NCI-H1092 treated with DMSO at 0.1 percent for 48 hours (cell line): ENCODE results near the gene ITSN1.
"Not testable (repeated sequence)": the region's sequence is repeated elsewhere in the genome, so short reads cannot be mapped to it uniquely, and the experiment has no call there.

ENCODE experiments used
- DNase-seq: peaks from one replicate; lab custom pipeline; 2025; lab: John Stamatoyannopoulos, UW

The ITSN1 gene

DNA sequence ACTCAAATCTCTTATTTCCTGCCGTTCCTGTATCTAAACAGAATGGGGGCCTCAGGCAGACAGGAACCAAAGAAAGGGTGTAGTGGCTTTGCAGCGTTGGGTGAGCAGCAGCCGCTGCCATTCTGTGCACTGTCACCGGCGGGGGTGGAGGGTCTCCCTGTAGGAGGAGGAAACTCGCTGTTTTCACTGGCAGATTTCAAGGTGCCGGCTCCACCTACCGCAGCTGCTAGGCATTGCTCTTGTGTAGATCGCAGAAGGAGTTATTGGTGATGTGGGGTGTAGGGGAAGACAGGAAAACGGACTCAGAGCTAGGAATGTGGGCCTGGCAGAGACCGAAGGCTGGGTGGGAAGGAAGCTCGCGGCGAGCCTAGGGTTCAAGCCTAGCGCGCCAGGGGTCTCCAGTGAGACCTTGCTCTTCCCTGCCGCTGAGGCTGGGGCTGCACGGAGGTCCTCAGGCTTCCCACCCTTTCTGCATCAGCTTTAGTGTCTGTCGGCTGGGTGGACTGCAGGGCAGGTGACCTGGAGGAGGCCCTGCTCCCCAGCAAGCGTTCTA is 252.5 kb downstream of the ITSN1 start:
- DNase-seq: peak; percentile 80

DNA sequence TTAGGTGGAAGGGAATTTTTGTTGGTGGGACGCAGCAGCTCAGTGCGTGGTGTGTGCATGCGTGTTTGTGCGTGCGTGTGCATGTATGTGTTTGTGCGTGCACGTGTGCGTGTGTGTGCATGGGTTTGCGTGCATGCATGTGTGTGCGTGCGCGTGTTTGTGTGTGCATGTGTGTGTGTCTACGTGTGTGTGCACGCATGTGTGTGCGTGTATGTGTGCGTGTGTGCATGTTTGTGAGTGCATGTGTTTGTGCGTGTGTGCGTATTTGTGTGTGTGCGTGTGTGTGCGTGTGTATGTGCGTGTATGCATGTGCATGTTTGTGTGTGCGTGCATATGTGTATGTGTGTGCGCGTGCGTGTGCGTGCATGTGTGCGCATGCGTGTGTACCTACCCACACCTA is 253.1 kb downstream of the ITSN1 start:
- DNase-seq: no peak

- no peak for DNase-seq
These were observed 254.4 kb downstream of the ITSN1 start for GRCh38 chr21:33896691-33897090.

DNA sequence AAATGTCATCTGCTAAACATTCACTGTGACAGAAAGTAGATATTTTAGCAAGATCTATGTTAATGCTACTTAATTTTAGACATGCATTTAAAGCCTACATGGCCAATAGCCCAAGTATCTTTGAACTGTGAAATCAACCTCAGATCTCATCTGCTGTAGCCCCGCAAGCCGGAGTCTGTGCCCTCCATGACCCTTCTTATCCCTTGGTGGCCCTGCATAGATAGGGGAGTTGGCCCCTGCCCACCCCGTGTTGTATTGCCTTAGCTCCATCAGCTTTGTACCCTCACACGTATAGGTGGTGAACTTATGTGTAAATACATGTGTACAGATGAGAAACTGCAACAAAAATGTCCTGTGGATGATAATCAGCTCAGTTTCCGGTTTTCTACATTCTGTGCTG is 254.8 kb downstream of the ITSN1 start:
- no peak for DNase-seq

DNA sequence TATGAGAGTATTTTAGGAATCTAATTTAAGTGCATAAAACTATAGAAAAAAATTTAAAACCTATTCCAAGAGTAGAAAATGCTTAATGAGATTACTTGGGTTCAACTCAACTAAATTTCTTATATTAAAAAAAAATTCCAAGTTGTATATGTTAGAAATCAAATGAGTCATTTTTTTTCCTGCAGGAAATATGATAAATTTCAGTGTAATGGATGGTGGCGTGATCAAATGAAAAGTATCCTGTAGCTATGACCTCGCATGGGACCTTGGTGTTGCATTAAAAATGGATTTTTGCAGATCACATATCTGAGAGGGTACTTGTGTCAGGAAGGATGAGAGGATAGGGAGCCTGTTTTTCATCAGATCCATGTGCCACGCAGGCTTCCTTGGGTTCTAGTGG is 255.4 kb downstream of the ITSN1 start:
- DNase-seq: no peak

GRCh38 chr21:33898586-33898985 is 256.3 kb downstream of the ITSN1 start:
- no peak for DNase-seq

- no peak for DNase-seq
These were observed 256.9 kb downstream of the ITSN1 start for GRCh38 chr21:33899199-33899598.

DNA sequence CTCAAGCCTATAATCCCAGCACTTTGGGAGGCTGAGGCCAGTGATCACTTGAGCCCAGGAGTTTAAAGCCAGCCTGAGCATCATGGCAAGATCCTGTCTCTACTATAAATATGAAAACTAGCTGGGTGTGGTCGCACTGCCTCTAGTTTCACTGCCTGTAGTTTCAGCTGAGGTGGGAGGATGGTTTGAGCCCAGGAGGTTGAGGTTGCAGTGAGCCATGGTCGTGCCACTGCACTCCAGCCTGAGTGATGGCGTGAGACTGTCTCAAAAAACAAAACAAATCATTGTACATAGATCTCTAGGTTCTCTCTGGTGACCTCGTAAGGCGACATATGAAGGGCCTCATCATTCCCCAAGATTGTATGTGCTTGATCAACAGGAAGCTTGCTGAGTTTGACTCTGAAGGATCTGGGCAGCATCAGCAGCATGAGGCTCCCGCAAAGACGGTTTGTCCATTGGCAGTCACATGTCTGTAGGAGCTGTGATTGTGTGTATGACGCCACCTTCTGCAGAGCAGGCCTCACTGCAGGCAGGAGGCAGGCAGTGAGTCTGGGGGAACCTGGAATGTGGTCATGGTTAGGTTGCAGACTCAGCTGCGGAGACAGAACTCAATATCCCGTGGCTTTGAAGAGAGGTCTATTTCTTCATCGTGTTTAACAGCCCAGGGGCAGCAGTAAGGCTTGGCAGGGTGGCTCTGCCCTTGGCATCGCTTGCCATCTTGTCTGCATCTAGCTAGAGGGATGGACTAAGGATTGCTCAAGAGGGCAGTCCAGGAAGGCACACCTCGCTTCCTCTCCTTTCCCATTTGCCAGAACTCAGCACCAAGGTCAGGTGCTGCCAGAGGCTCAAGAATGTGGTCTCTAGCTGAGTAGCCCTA is 259.3 kb downstream of the ITSN1 start:
- peak; percentile 15 for DNase-seq

DNA sequence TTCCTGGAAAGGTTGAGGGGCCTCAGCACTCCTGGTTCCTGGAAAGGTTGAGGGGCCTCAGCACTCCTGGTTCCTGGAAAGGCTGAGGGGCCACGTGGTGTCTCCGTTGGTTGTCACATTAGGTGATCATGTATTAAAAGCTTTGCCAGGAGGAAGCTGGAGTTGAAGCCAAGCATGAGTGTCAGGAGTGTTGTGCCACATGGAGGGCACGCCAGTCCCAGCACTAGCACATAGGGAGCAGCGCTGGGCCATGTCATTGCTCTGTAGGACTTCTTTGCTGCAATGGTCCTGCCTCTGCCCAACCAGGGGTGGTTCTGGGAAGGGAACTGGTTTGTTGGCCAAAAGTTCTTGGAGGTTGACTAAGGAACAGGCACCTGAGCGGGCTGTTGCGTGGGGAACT is 260.0 kb downstream of the ITSN1 start:
- DNase-seq: no peak

DNA sequence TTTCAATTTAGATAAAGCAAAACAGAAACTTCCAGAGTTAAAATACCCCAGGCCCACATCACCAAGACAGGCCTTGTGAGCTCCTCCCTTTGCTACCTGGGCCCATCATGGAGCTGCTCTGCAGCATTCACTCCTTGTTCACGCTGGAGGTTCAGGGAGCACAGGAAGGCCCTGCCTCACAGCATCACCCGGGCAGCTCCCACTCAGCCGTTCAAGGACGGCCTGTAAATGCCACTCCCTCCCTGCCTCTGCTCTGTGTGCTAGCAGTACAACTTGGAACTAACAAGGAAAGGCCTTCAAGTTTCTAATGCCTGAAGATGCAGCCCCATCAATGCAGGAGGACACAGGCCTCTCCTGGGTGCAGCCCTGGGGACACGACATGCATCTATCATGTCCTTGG is 261.7 kb downstream of the ITSN1 start:
- DNase-seq: no peak

DNA sequence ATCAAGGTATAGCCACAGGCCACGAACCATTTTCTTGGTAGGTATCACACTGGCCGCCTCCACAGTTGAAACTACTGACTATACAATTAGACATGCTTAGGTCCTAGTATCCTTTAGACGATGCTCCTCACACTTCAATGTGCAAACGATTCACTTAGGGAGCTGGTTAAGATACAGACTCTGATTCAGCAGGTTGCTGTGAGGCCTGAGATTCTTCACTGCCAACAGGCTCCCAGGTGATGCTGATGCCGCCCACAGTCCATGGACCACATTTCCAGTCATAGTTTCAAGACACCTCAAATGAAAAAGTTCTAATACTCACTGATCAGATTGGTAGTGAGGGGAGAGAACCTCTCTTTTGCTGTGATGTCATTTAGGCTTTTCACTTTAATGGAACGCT is 266.5 kb downstream of the ITSN1 start:
- no peak for DNase-seq

- no peak for DNase-seq
These were observed 267.5 kb downstream of the ITSN1 start for GRCh38 chr21:33909756-33910155.

DNA sequence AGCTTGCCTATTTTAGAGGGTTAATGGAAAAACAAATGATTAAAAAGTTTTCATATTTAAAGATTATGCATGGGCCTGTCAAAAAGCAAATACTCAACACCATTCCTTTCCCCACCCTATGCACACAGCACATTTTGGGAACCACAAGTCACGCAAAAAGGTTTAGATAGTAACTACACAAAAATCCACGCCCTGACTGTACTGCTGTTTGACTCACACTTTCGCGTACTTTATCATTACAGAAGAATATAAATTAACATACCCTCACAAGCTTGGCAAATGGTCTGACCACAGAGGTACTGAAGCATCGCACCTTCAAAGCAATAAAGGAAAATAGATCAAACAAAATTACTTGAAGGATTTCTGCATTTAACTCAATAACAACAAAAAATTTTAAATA is 271.9 kb downstream of the ITSN1 start:
- no peak for DNase-seq

- DNase-seq: peak; percentile 97
These were observed 273.3 kb downstream of the ITSN1 start, which contains the start of gene ATP5PO for GRCh38 chr21:33915368-33916199. Gene ATP5PO (minus strand): TSS chr21:33915804. CDS start chr21:33915763, 41 bp downstream.

- DNase-seq: no peak
These were observed 273.9 kb downstream of the ITSN1 start for GRCh38 chr21:33916200-33916567.

DNA sequence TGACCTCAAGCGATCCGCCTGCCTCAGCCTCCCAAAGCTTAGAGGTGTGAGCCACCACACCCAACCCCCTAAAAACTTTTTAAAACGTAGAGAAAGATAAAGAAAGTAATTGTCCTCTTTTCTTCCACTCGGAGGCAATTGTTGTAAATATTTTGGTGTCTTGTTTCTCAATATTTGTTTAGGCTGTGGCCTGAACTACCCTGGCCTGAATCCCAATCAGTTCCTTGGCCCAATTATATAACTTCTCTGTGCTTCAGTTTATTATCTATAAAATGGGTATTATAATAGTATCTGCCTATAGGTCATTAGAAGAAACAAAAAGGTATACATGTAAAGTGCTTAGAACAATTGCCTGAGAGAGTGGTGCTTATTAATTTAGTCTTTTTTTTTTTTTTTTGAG is 275.1 kb downstream of the ITSN1 start:
- DNase-seq: no peak

DNA sequence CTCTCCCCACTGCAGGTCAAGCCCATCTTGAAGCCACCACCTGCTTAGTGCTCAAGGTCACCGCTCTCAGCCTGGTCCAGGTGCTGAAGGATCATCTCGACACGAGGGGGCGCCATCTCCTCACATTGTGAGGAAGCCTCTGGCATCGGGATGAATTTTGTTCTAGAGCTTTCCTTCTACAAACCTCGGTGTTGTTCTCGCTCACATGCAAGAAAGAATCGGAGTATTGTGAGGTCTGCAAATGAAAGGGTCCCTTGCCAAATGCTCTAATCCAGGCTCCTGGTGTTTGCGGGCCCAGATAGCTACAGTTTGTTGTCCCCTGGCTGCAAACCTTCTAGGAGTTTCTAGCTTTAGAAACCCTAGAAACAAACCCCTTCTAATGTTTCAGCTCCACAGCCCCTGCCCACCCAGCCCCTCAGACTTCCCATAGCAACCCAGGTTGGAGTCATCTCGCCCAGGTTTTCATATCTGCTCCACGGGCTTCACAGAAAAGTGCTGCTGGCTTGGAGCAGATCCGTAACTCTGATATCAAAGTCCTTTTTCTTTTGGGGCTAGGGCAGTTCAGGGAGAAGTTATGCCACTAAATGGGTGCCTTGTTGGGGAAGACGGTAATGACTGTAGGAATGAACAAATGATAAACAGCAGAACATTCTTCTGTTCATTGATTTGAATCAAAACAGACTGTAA is 281.9 kb downstream of the ITSN1 start:
- peak; percentile 86 for DNase-seq

DNA sequence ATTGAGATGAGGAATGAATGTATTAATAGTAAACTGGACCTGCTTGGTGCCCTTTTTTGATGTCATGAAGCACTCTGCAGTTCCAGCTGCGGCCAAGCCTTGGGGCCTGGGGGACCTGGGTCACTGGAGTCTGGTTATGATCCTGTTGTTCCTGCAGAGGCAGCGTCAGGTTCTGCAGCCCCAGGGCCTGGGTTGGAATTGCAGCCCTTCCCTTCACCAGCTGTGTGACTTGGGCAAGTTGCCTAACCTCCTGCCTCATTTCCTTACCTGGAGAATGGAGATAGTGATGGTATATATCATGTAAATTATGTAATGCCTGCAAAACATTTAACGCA is 282.4 kb downstream of the ITSN1 start:
- no peak for DNase-seq

GRCh38 chr21:33926248-33926647 is 283.9 kb downstream of the ITSN1 start:
- not testable (repeated sequence) for DNase-seq

GRCh38 chr21:33931052-33931798 is 288.9 kb downstream of the ITSN1 start:
- DNase-seq: peak; percentile 13

DNA sequence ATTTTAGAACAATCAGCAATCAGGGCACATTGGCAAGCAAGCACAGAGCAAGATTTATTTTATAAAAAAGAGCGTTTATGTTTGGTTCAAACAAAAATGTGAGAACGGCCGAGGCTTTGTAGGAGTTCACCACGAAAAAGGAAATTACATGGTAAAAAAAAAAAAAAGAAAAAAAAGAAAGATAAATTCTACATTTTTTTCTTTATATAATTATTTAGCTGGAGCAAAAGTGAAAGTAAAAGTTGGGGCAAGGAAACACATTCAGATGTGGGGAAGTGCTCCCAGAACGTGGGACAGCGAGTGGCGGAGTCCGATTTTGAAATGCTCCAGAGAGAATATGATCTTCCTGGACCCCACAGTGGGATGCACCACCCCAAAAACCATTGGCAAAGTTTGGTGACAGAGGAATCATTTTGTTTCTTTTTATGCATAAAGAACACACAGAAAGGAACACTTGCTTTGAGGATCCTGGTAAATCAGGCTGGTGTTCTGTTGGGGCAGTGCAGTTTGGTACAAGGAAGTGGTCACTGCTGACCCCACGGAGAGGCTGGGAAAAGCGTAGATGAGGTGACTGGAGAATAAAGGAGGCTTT is 289.6 kb downstream of the ITSN1 start:
- no peak for DNase-seq
